DLD1 (cell line): Measurements from ENCODE around the gene MORC3.
"Not testable (repeated sequence)": the region's sequence is repeated elsewhere in the genome, so short reads cannot be mapped to it uniquely, and the experiment has no call there.

Experiments used
- in situ Hi-C: cut with HindIII; loops from 2 replicates; pipeline ENCODE4 v1.10.0; 2017; ENCODE audit warnings: low sequenced_read_pairs

MORC3 gene, protein sequence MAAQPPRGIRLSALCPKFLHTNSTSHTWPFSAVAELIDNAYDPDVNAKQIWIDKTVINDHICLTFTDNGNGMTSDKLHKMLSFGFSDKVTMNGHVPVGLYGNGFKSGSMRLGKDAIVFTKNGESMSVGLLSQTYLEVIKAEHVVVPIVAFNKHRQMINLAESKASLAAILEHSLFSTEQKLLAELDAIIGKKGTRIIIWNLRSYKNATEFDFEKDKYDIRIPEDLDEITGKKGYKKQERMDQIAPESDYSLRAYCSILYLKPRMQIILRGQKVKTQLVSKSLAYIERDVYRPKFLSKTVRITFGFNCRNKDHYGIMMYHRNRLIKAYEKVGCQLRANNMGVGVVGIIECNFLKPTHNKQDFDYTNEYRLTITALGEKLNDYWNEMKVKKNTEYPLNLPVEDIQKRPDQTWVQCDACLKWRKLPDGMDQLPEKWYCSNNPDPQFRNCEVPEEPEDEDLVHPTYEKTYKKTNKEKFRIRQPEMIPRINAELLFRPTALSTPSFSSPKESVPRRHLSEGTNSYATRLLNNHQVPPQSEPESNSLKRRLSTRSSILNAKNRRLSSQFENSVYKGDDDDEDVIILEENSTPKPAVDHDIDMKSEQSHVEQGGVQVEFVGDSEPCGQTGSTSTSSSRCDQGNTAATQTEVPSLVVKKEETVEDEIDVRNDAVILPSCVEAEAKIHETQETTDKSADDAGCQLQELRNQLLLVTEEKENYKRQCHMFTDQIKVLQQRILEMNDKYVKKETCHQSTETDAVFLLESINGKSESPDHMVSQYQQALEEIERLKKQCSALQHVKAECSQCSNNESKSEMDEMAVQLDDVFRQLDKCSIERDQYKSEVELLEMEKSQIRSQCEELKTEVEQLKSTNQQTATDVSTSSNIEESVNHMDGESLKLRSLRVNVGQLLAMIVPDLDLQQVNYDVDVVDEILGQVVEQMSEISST

GRCh38 chr21:36319767-36320420 lies at the start of gene MORC3:
Gene MORC3, plus strand, starts transcription at chr21:36320197. Its CDS starts 68 bp downstream, at chr21:36320265.
- in situ Hi-C loops, result no loop called here

DNA sequence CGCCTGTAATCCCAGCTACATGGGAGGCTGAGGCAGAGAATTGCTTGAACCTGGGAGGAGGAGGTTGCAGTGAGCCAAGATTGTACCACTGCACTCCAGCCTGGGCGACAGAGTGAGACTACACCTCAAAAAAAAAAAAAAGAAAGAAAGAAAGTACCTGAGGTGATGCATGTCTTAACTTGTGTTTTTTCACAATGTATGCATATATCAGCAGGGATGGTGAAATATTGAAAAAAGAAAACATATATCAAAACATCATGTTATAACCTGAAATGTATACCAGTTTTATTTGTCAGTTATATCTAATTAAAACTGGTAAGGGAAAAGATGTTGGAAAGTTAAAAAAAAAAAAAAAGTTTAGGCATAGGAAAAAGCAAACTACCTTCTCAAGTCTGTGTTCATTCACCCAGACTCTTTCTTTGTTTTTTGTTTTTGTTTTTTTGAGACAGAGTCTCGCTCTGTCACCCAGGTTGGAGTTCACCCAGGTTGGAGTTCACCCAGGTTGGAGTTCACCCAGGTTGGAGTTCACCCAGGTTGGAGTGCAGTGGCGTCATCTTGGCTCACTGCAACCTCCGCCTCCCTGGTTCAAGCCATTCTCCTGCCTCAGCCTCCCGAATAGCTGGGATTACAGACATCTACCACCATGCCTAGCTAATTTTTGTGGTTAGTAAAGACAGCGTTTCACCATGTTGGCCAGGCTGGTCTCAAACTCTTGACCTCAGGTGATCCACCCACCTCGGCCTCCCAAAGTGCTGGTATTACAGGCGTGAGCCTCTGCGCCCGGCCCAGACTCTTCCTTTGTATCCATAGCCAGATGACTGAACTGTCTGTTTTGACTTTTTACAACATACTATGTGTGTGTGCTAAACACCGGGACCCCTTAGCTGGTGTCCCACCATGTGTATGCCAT lies 49.0 kb upstream of the MORC3 start:
- in situ Hi-C loops, result not testable (repeated sequence)

DNA sequence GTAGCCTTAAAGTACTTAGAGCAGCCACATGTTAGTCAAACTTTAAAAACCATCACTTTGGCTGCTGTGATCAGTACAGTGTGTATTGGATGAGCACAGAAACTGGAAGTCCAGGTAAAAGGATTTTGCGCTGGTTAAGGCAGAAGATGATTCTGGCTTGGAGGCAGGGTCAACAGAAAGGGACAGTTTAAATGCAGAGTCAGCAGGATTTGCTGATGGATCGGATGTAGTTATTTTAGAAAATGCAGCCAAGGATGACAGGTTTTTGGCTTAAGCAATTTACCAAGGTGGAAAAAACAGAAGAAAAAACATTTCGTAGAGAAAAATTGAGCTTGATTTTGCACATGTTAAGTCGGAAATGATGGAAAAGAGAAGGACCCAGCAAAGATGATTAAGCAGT lies 45.9 kb upstream of the MORC3 start:
- in situ Hi-C loops, result no loop called here

- in situ Hi-C loops, result no loop called here
These were observed 37.3 kb upstream of the MORC3 start for GRCh38 chr21:36282568-36283230.

GRCh38 chr21:36283231-36283622 lies 36.8 kb upstream of the MORC3 start:
- in situ Hi-C loops, result not testable (repeated sequence)

DNA sequence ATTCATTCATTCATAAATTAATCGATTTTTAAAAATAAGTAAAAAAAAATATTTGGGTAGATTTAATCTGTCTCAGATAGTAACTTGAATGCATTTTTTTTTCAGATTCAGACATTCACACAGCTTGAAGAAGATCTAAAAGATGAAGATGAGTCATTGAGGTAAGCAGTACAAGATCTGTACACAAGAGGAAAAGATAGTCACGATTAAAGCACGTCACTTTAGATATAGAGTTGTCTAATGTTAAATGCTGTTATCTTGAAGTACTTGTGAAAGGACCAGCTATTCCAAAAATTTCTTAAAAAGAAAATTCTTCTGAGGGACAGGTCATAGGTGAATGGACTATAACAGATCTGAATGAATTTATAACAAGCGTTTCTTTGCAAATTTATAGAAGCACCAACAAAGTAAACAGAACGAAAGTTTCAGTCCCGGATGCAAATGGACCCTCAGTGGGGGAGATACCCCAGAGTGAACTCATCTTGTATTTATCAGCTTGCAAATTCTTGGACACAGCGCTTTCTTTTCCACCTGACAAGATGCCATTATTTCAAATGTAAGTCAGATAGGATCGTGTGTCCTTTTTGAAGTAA lies 31.2 kb upstream of the MORC3 start:
- in situ Hi-C loops, result no loop called here

DNA sequence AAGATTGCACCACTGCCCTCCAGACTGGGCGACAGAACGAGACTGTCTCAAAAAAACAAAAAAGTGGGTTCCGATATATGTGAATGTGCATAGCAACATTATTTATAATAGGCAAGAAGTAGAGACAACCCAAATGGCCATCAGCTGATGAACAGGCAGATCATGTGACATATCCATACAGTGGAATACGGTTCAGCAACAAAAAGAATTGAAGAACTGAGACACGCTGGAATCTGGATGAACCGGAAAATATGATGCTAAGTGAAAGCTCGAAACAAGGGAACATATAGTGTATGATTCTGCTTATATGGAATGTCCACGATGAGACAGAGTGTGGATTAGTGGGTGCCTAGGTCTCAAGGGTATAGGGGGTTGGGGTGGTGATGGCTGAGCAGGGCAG lies 28.5 kb upstream of the MORC3 start:
- in situ Hi-C loops, result no loop called here

- in situ Hi-C loops, result no loop called here
These were observed 22.5 kb upstream of the MORC3 start for GRCh38 chr21:36297406-36297937.

- in situ Hi-C loops, result no loop called here
These were observed 21.9 kb upstream of the MORC3 start for GRCh38 chr21:36297938-36298572.

- in situ Hi-C loops, result no loop called here
These were observed 13.0 kb upstream of the MORC3 start for GRCh38 chr21:36306872-36307534.

DNA sequence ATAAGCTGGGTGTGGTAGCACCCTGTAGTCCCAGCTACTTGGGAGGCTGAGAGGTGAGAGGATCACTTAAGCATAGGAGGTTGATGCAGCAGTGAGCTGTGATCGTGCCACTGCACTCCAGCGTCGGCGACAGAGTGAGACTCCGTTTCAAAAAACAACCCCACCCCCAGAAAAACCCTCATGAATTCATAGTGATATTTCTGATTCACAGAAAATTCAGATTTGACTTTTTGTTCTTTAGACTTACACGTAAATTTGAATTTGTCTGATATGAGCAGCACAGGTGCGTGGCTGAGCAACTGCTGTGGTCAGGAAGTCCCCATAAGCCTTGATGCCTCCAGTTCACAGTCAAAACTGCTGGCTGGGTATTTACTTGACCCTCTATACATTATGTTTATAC lies 10.0 kb upstream of the MORC3 start:
- in situ Hi-C loops, result no loop called here

- in situ Hi-C loops, result not testable (repeated sequence)
These were observed 6.6 kb upstream of the MORC3 start for GRCh38 chr21:36313446-36313845.

GRCh38 chr21:36316045-36316444 lies 4.0 kb upstream of the MORC3 start:
- in situ Hi-C loops, result not testable (repeated sequence)

DNA sequence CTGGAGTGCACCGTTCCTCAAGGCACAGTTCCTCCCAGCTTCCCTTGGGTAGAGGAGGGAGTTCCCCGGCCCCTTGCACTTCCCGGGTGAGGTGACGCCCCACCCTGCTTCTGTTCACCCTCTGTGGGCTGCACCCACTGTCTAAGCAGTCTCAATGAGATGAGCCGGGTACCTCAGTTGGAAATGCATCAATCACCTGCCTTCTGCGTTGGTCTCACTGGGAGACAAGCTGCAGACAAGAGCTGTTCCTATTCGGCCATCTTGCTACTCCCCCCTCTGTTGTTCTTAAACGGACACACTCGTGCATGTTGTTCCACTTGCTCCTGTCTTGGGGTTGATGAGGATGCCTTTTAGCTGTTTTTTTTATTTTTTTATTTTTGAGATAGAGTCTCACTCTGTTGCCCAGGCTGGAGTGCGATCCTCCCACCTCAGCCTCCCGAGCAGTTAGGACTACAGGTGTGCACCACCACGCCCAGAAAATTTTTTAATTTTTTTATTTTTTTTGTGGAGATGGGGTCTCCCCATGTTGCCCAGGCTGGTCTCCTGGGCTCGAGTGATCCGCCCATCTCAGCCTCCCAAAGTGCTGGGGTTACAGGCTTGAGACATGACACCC lies 3.0 kb upstream of the MORC3 start:
- in situ Hi-C loops, result no loop called here

DNA sequence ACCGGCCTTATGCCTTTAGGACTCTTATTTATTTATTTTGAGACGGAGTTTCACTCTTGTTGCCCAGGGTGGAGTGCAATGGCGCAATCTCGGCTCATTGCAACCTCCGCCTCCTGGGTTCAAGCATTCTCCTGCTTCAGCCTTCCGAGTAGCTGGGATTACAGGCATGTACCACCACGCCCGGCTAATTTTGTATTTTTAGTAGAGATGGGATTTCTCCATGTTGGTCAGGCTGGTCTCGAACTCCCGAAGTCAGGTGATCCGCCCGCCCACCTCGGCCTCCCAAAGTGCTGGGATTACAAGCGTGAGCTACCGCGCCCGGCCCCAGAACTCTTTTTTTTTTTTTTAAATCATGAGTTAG lies 611 bp upstream of the MORC3 start:
- in situ Hi-C loops, result not testable (repeated sequence)

GRCh38 chr21:36320421-36321324 lies 676 bp downstream of the MORC3 start:
- in situ Hi-C loops, result no loop called here
